Endothelial cell of umbilical vein (primary cell): ENCODE results near the gene LTBP1. TPM values are rescaled to one million over a fixed set of nuclear protein-coding genes. Genes with fewer than 3 reads are reported as not detected.

Experiments used
- BruUV-seq: library from RNA; stranded (reverse); fragments of 400-500 nt; replicated peaks from 2 replicates; lab custom pipeline; 2021; lab: Mats Ljungman, UMichigan
- CTCF ChIA-PET: fragments of 300-600, 350-600 bp; sonication (Branson Sonifier 250); formaldehyde crosslinking; loops from one replicate; lab custom pipeline; 2021; ENCODE audit warnings: antibody characterized with exemption, inconsistent platforms; lab: Charles Lee
- POLR2A ChIA-PET: fragments of 300-600, 350-600 bp; sonication (Branson Sonifier 250); formaldehyde crosslinking; loops from one replicate; lab custom pipeline; 2021; ENCODE audit warnings: antibody characterized with exemption, inconsistent platforms; lab: Charles Lee
- DNase-seq: peaks from one replicate; pipeline ENCODE4 v3.0.0-alpha.2; 2011; ENCODE audit warnings: low read depth, low spot score
- FAIRE-seq: peaks from 2 replicates; lab custom pipeline; 2011; peaks lifted over from hg19 to GRCh38; lab: Jason Lieb, UNC
- H2AFZ ChIP-seq: 2 replicates; pipeline ENCODE4 v1.6.0; 2012; ENCODE audit warnings: low read depth, low read length, control low read depth, inconsistent platforms
- H3K27ac ChIP-seq: 2 replicates; pipeline ENCODE4 v1.5.1; 2011; ENCODE audit warnings: low read depth, mild to moderate bottlenecking, control low read depth, low read length, moderate library complexity; ENCODE audit not compliant: insufficient read depth
- H3K27me3 ChIP-seq, 2 experiments: 2 replicates each; pipeline versions ENCODE4 v1.6.0 to v1.6.1; 2011; ENCODE audit warnings: low read length in 2 of 2, mixed read lengths in 1 of 2; ENCODE audit not compliant: control insufficient read depth in 2 of 2, insufficient read depth in 2 of 2
- H3K36me3 ChIP-seq, 2 experiments: 2 replicates in 1 of 2; 3 replicates in 1 of 2; pipeline ENCODE4 v1.5.1; 2011; ENCODE audit warnings: low read length in 2 of 2, mild to moderate bottlenecking in 1 of 2, moderate library complexity in 1 of 2; ENCODE audit not compliant: control insufficient read depth in 2 of 2, insufficient read depth in 2 of 2; ENCODE audit errors: extremely low read depth in 1 of 2
- H3K4me1 ChIP-seq: 3 replicates; pipeline ENCODE4 v1.5.1; 2011; ENCODE audit warnings: mild to moderate bottlenecking, low read length; ENCODE audit not compliant: control insufficient read depth, insufficient read depth; ENCODE audit errors: extremely low read depth
- H3K4me2 ChIP-seq: 2 replicates; pipeline ENCODE4 v1.6.1; 2011; ENCODE audit warnings: low read length, control low read depth, mixed read lengths; ENCODE audit not compliant: insufficient read depth
- H3K4me3 ChIP-seq, 3 experiments: fragments of 200-600 bp in 1 of 3; sonication (generic), shearing (Covaris generic) in 1 of 3; replicated peaks in 1 of 3; 2 replicates each; pipeline ENCODE4 v1.5.1; 2011 to 2016; ENCODE audit warnings: control low read depth in 3 of 3, low read length in 3 of 3, mild to moderate bottlenecking in 2 of 3, inconsistent platforms in 1 of 3, low read depth in 1 of 3, moderate library complexity in 1 of 3; ENCODE audit not compliant: insufficient read depth in 1 of 3
- H3K79me2 ChIP-seq: 2 replicates; pipeline ENCODE4 v1.6.0; 2012; ENCODE audit warnings: low read length, inconsistent platforms; ENCODE audit not compliant: control insufficient read depth, insufficient read depth
- H3K9ac ChIP-seq: replicated peaks from 2 replicates; pipeline ENCODE3; 2011; ENCODE audit warnings: low read length, control low read depth; ENCODE audit not compliant: insufficient read depth; ENCODE audit errors: extremely low read depth
- H3K9me1 ChIP-seq: replicated peaks from 3 replicates; pipeline ENCODE4 v1.6.0; 2011; ENCODE audit warnings: mild to moderate bottlenecking, low read length; ENCODE audit not compliant: control insufficient read depth, insufficient read depth; ENCODE audit errors: extremely low read depth
- H3K9me3 ChIP-seq: replicated peaks from 2 replicates; pipeline ENCODE4 v1.5.1; 2012; ENCODE audit warnings: low read length, inconsistent platforms; ENCODE audit not compliant: control insufficient read depth, insufficient read depth
- H4K20me1 ChIP-seq: replicated peaks from 2 replicates; pipeline ENCODE3; 2011; ENCODE audit warnings: mild to moderate bottlenecking, low read length; ENCODE audit not compliant: control insufficient read depth, insufficient read depth; ENCODE audit errors: extremely low read depth
- CTCF ChIP-seq, 2 donors: IDR thresholded peaks; 1 replicate in 1 of 2; 2 replicates in 1 of 2; pipeline ENCODE4 v1.5.1; 2011; ENCODE audit warnings: low read length in 2 of 2, mild to moderate bottlenecking in 2 of 2, moderate library complexity in 2 of 2, control low read depth in 1 of 2, inconsistent platforms in 1 of 2, low read depth in 1 of 2; ENCODE audit not compliant: insufficient read depth in 1 of 2; ENCODE audit errors: extremely low read depth in 1 of 2
- EZH2 ChIP-seq: IDR thresholded peaks from 2 replicates; pipeline ENCODE4 v1.6.1; 2012; ENCODE audit warnings: borderline replicate concordance, low read depth, mild to moderate bottlenecking, moderate library complexity, low read length, inconsistent platforms; ENCODE audit not compliant: severe bottlenecking
- FOS ChIP-seq: IDR thresholded peaks from 2 replicates; pipeline ENCODE4 v1.6.1; 2011; ENCODE audit warnings: mild to moderate bottlenecking, low read length, moderate library complexity, borderline replicate concordance; ENCODE audit not compliant: insufficient read depth
- GATA2 ChIP-seq: IDR thresholded peaks from 2 replicates; pipeline ENCODE4 v1.7.0; 2011; ENCODE audit warnings: low read depth, mild to moderate bottlenecking, moderate library complexity, mixed read lengths, low read length; ENCODE audit not compliant: insufficient read length, insufficient read depth
- JUN ChIP-seq: IDR thresholded peaks from 2 replicates; pipeline ENCODE4 v1.6.1; 2011; ENCODE audit warnings: borderline replicate concordance, low read depth; ENCODE audit not compliant: insufficient read length, insufficient read depth
- MAX ChIP-seq: IDR thresholded peaks from 2 replicates; pipeline ENCODE4 v1.6.1; 2011; ENCODE audit not compliant: insufficient read depth, insufficient read length
- MYC ChIP-seq: IDR thresholded peaks from one replicate; pipeline ENCODE4 v1.6.1; 2011; ENCODE audit warnings: mild to moderate bottlenecking, low read depth, low read length
- POLR2A ChIP-seq: IDR thresholded peaks from 2 replicates; pipeline ENCODE4 v1.6.1; 2012; ENCODE audit warnings: low read depth, mild to moderate bottlenecking, control low read depth, low read length
- dilution Hi-C: fragments of 300-500 bp; cut with MboI; formaldehyde crosslinking; loops from one replicate; pipeline ENCODE4 v1.15.0; 2019; ENCODE audit warnings: low sequenced_read_pairs; ENCODE audit not compliant: extremely low pct_ligation_motif_present
- intact Hi-C: fragments of 100-400 bp; cut with micrococcal nuclease; formaldehyde crosslinking; loops from one replicate; pipeline ENCODE4 v1.10.0; 2022
- polyA plus RNA-seq, 4 experiments: library from polyadenylated mRNA; depleted of rRNA in 3 of 4; stranded (reverse) in 3 of 4; unstranded in 1 of 4; fragments of >200 nt; gene quantifications; 2 replicates each; pipeline versions ENCODE4 v1.2.1 to v1.2.3, GENCODE V29; 2011 to 2012; ENCODE audit warnings: missing spikeins in 1 of 4
- total RNA-seq: library from RNA; stranded (reverse); gene quantifications from 2 replicates; pipeline ENCODE4 v1.2.3, GENCODE V29; 2021

Gene LTBP1
- total and polyA plus RNA-seq, 2 donors (not counting 3 experiments of a cell fraction or from before 2014, with no cell fraction given): 57.4 to 68.2 TPM

- Histone ChIP-seq H3K27me3 (peaks cover 0 to 7% of the 10 kb centered on the region in 2 experiments), H3K9me3 (no peaks in the 10 kb centered on the region), H3K79me2 (no peaks in the 10 kb centered on the region), H3K4me1 (no peaks in the 10 kb centered on the region), H3K9me1 (no peaks in the 10 kb centered on the region), H3K9ac (no peak overlapping the region), H3K4me2 (no peak overlapping the region), H4K20me1 (no peaks in the 10 kb centered on the region), H3K27ac (no peak overlapping the region), H2AFZ (no peak overlapping the region), H3K36me3 (no peaks in the 10 kb centered on the region), H3K4me3 (no peak overlapping the region)
- FAIRE-seq: no peak
- no TSS peak for BruUV-seq
- dilution Hi-C loops (no loop called here), intact Hi-C loops (no loop called here)
- TF ChIP-seq POLR2A (no peak), MAX (no peak), FOS (no peak), CTCF (IDR thresholded peaks at IDR 0.05; ENCODE audit: extremely low read depth in 1 of 2, insufficient read depth in 1 of 2, low read depth in 1 of 2, low read length in 2 of 2) (no peak), JUN (no peak), MYC (no peak), EZH2 (no peak), GATA2 (no peak)
- CTCF ChIA-PET: interaction anchor here (1.0 to 1.5 kb wide), 4 partner anchors 9 to 80 kb away, joined by 3 to 4 read pairs (median 3); no protein-coding TSS in a partner anchor
- DNase-seq: no peak
- POLR2A ChIA-PET: no interaction called here
Measured at GRCh38 chr2:32932825-32933755, 13.7 kb upstream of the LTBP1 start.
